Esophagus squamous epithelium (tissue), 5 donors: ENCODE results near the gene CCNL2. TPM values are rescaled to one million over a fixed set of nuclear protein-coding genes. Genes with fewer than 3 reads are reported as not detected.
"Not testable (repeated sequence)": the region's sequence is repeated elsewhere in the genome, so short reads cannot be mapped to it uniquely, and the experiment has no call there.

Source experiments
- DNase-seq: peaks from one replicate; lab custom pipeline; 2025; lab: John Stamatoyannopoulos, UW
- H3K27ac ChIP-seq, 4 donors: fragments of 200-600 bp; sonication (generic); one replicate each; pipeline ENCODE4 v1.5.1; 2016 to 2019; ENCODE audit warnings: mild to moderate bottlenecking in 1 of 4
- H3K27me3 ChIP-seq, 4 donors: fragments of 200-600 bp; sonication (generic); 1 replicate in 3 of 4; 2 replicates in 1 of 4; pipeline versions ENCODE4 v1.5.1 to v1.6.0; 2017 to 2021; ENCODE audit warnings: antibody characterized with exemption in 1 of 4
- H3K36me3 ChIP-seq, 3 donors: fragments of 200-600 bp; sonication (generic); one replicate each; pipeline ENCODE4 v1.5.1; 2016 to 2019
- H3K4me1 ChIP-seq, 3 donors: fragments of 200-600 bp; sonication (generic); one replicate each; pipeline ENCODE4 v1.5.1; 2017 to 2019
- H3K4me3 ChIP-seq, 4 donors: fragments of 200-600 bp; sonication (generic); 1 replicate in 3 of 4; 2 replicates in 1 of 4; pipeline ENCODE4 v1.5.1; 2016 to 2019; ENCODE audit warnings: mild to moderate bottlenecking in 2 of 4, moderate library complexity in 1 of 4
- H3K9me3 ChIP-seq, 3 donors: fragments of 200-600 bp; sonication (generic); one replicate each; pipeline ENCODE4 v1.5.1; 2016 to 2019
- POLR2A ChIP-seq, 4 donors: fragments of 450-650 bp; IDR thresholded peaks; one replicate each; pipeline ENCODE4 v1.6.1; 2017; ENCODE audit warnings: antibody characterized with exemption in 4 of 4, mild to moderate bottlenecking in 4 of 4, moderate library complexity in 3 of 4
- WGBS, 2 donors: methylation state at CpG; one replicate each; pipeline ENCODE4 v1.1.5; 2018; 5-methylcytosine and 5-hydroxymethylcytosine counted together
- intact Hi-C: fragments of 100-400 bp; cut with DNase I; formaldehyde crosslinking; loops from one replicate; pipeline ENCODE4 v1.15.0; 2022
- total RNA-seq, 4 donors: library from RNA; depleted of rRNA; stranded (reverse); fragments of >200 nt; gene quantifications; one replicate each; pipeline ENCODE4 v1.1.0, GENCODE V29; 2016
- TF ChIP-seq, protein P1 (sequence below), 6 experiments: fragments of 450-650 bp in 4 of 6; fragments of 200-600 bp in 2 of 6; sonication (generic) in 2 of 6; IDR thresholded peaks; one replicate each; pipeline ENCODE4 v1.5.1; 2016 to 2019; ENCODE audit warnings: antibody characterized with exemption in 6 of 6, mild to moderate bottlenecking in 4 of 6, moderate library complexity in 4 of 6
- donor health status: DM: yes; HTN: yes; CAD: no.

CCNL2 gene
- total RNA-seq, 4 donors from 2014 or later = 42.5 to 213 (median 104) TPM

DNA sequence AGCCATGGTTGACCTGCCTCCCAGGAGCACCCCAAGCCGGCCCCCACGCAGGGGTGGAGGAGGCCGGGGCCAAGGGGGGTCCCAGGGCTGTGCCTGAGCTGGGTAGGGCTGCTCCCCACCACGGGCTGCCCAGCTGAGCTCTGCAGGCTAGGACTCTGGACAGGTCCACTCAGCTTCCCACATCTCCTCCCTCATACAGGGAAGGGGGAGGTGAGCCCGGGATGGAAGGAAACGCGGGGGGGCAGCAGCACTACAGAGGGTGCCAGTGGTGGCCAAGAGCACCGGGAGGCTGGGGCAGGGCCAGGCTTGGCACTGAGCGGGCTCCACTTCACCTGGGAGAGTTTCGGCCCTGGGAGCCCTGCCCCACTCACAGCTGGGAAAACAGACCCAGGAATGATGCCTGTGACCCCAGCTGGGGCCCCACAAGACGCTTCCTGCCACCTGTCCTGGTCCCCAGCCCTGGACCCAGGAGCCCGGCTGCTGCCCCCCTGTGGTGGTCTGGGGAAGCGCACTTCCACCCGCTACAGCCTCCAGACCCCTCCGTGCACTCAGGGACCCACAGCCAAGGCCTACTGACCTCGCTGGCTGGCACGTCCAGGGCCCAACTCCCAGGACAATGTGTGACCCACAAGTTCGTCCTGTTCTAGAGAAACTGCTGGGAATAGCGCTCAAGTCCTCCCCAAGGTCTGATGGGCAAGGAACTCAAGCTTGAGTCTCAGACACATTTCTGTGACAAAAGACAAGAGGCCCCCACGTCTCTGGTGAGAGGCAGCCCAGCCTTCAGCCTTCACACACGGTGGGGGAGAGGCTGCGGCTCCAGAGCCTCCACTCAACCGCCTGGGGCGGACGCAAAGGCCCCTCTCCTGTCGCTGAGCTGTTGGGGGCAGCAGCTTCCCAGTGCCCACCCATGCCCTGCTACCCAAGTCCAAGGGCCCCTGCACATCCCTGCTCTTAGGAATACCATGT lies 27.1 kb downstream of the CCNL2 start:
- no peaks in the 10 kb centered on the region for H3K9me3 ChIP-seq
- H3K4me3 ChIP-seq = peak overlapping the region in 1 of 4 donors; percentile 33
- H3K27me3 ChIP-seq = no peaks in the 10 kb centered on the region
- DNase-seq = no peak
- TF ChIP-seq, protein P1, sequence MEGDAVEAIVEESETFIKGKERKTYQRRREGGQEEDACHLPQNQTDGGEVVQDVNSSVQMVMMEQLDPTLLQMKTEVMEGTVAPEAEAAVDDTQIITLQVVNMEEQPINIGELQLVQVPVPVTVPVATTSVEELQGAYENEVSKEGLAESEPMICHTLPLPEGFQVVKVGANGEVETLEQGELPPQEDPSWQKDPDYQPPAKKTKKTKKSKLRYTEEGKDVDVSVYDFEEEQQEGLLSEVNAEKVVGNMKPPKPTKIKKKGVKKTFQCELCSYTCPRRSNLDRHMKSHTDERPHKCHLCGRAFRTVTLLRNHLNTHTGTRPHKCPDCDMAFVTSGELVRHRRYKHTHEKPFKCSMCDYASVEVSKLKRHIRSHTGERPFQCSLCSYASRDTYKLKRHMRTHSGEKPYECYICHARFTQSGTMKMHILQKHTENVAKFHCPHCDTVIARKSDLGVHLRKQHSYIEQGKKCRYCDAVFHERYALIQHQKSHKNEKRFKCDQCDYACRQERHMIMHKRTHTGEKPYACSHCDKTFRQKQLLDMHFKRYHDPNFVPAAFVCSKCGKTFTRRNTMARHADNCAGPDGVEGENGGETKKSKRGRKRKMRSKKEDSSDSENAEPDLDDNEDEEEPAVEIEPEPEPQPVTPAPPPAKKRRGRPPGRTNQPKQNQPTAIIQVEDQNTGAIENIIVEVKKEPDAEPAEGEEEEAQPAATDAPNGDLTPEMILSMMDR (IDR thresholded peaks at IDR 0.05) = peak; percentile 77 to 97 (median 90)
- TF ChIP-seq POLR2A (IDR thresholded peaks at IDR 0.05) = no peak
- WGBS, 2 donors = 25% methylated on average over 16 of the region's 26 CpGs; no CpG with 5 or more reads in 1 of the 2 donors
- H3K27ac ChIP-seq = peak overlapping the region in 1 of 4 donors; percentile 14
- H3K36me3 ChIP-seq = peaks cover 0 to 20% (median 0%) of the 10 kb centered on the region in 3 donors
- intact Hi-C loops = no loop called here
- H3K4me1 ChIP-seq = peaks cover 26 to 54% (median 38%) of the 10 kb centered on the region in 3 donors

- intact Hi-C loops = no loop called here
- Histone ChIP-seq H3K9me3 (no peaks in the 10 kb centered on the region), H3K27ac (no peak overlapping the region), H3K4me1 (peaks cover 26 to 48% (median 34%) of the 10 kb centered on the region in 3 donors), H3K4me3 (no peak overlapping the region), H3K36me3 (peaks cover 0 to 20% (median 0%) of the 10 kb centered on the region in 3 donors), H3K27me3 (no peaks in the 10 kb centered on the region)
- no peak for DNase-seq
- TF ChIP-seq POLR2A (IDR thresholded peaks at IDR 0.05) = no peak
- TF ChIP-seq, protein P1 (IDR thresholded peaks at IDR 0.05) = no peak
- 37 to 79% methylated on average over 2 to 10 of the region's 12 CpGs for WGBS, 2 donors
Measured at GRCh38 chr1:1371364-1371745, 27.8 kb downstream of the CCNL2 start.

DNA sequence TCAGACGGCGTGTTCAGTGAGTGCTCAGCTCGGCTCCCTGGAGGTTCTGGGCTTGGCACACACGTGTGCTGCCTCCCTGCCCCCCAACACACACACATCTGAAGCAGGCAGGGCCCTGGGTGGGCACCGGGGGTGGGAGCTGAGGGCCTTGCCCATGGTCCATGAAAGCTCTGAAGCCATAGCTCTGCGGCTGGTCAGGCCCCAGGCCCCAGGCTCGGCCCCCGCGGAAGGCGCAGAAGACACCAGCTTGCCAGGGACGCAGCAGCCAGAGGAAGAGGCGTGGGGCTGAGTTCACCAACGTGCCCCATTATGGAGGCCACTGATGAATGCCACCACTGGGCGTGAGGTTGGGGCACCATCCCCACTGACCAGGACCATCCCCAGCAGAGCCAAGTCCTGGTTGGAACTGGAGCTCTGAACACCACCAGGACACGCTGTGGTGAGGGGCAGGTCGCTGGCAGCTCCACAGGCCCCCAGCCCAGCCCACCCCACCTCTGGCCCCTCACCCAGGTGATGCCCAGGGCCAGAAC lies 28.3 kb downstream of the CCNL2 start:
- peaks cover 23 to 43% (median 29%) of the 10 kb centered on the region in 3 donors for H3K4me1 ChIP-seq
- H3K36me3 ChIP-seq = peaks cover 0 to 20% (median 0%) of the 10 kb centered on the region in 3 donors
- DNase-seq = no peak
- WGBS, 2 donors = 76% methylated on average over 3 of the region's 16 CpGs; no CpG with 5 or more reads in 1 of the 2 donors
- no peak overlapping the region for H3K4me3 ChIP-seq
- no peak overlapping the region for H3K27ac ChIP-seq
- H3K27me3 ChIP-seq = no peaks in the 10 kb centered on the region
- TF ChIP-seq POLR2A (IDR thresholded peaks at IDR 0.05) = no peak
- TF ChIP-seq, protein P1 (IDR thresholded peaks at IDR 0.05) = no peak
- intact Hi-C loops = no loop called here
- H3K9me3 ChIP-seq = no peaks in the 10 kb centered on the region

GRCh38 chr1:1370094-1370493 lies 29.0 kb downstream of the CCNL2 start:
- H3K27ac ChIP-seq, H3K9me3 ChIP-seq, H3K27me3 ChIP-seq, H3K4me3 ChIP-seq, DNase-seq, intact Hi-C loops: not testable (repeated sequence)
- Histone ChIP-seq H3K4me1 (peaks cover 21 to 39% (median 29%) of the 10 kb centered on the region in 3 donors), H3K36me3 (peaks cover 0 to 20% (median 0%) of the 10 kb centered on the region in 3 donors)
- WGBS, 2 donors = 83 to 91% methylated on average over 14 of the region's 14 CpGs

DNA sequence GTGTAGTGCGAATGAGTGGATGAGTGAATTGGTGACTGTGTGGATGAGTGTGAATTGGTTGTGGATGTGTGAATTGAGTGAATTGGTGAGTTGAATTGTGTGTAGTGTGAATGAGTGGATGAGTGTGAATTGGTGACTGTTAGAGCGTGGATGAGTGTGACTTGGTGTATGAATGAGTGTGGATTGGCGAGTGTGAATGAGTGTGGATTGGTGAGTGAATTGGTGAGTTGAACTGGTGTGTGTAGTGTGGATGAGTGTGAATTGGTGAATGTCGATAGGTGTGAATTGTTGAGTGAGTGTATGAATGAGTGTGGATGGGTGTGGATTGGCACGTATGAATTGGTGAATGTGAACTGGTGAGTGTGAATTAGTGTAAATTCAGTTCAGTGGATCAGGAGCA lies 31.8 kb downstream of the CCNL2 start:
- Histone ChIP-seq H3K36me3 (peaks cover 0 to under 1% (median 0%) of the 10 kb centered on the region in 3 donors), H3K27me3 (no peaks in the 10 kb centered on the region), H3K4me3 (no peak overlapping the region), H3K4me1 (peaks cover 6 to 15% (median 10%) of the 10 kb centered on the region in 3 donors), H3K9me3 (no peaks in the 10 kb centered on the region), H3K27ac (no peak overlapping the region)
- intact Hi-C loops = no loop called here
- TF ChIP-seq POLR2A (IDR thresholded peaks at IDR 0.05) = no peak
- TF ChIP-seq, protein P1 (IDR thresholded peaks at IDR 0.05) = no peak
- 93 to 94% methylated on average over 5 of the region's 5 CpGs for WGBS, 2 donors
- DNase-seq = no peak
